ENCODE data around the gene TRMT10A.
A peak's percentile ranks its signal among the peaks of the same experiment; 100 is the strongest.

The TRMT10A gene

DNA sequence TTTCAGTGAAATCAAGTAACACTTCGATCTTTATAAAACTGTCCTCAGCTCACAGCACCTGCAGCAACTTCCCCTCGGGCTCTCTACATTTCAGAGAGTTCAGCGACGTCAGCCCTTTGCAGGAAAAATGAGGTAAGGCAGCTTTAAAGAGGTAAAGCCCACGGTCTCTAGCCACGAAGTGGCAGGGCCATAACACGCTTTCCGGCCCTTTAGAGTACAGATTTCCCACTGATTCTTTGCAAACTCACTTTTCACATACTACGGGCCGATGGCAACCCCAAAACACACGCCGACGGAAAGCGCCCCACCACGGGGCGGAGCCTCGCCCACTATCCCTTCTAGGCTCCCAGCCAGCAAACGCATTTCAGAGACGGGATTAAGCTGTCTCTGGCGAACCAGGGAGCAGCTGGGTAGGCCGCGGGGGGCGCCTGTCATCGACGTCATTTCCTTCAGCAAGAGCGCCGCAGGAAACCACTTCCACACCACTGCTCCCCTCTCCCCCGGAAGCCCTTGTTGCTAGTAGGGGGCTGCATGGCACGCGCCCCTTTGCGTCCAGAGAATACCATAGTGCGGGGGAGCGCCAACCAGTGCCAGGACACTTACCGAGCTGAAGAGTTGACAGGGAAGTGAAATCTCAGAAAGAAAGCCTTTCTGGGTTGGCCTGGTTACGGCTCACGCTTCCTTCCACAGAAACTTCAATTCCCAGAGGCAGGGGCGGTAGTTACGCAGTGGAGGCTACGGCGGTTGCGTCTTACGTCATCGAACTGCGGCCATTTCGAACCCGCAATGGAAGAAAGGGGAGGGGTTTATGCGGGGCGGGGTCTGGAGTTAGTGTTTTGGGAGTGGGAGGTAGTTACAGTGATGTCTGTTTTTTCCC, at the start of gene TRMT10A:
Gene TRMT10A (minus strand): TSS at position 730 of the 877 bp plus-strand sequence. CDS start 4,701 bp downstream, outside the sequence.
- peak; percentile 99 for DNase-seq

GRCh38 chr4:99612704-99613103, 48.9 kb upstream of the TRMT10A start:
- DNase-seq: no peak

- no peak for DNase-seq
Measured at GRCh38 chr4:99612281-99612680, 48.4 kb upstream of the TRMT10A start.

DNA sequence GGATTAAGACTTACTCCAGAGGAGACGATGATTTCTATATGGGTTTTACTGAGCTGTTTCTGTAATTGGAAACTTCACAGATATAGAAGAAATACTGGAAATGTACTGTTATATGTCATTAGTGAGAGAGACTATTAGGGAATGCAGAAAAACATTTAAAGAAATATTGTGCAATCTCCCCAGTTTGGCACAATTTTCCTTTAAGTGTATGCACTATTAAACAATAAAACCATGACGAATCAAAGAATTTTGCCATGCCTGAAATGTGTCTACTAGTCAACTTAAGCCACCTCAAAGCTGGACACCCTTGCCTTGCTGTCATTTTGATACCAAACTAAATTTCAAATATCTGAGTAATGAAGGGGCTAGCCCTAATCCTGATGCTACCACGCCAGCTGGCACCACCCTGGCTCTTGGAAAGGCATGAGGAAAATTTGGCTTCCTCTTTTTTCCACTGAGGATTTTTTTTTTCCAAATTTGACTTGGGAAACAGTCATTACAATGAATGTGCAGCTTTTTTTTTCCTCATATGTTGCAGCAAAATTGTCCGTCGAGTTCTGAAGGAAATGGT, 46.9 kb upstream of the TRMT10A start:
- peak; percentile 40 for DNase-seq

GRCh38 chr4:99608417-99608816, 44.6 kb upstream of the TRMT10A start:
- no peak for DNase-seq

- no peak for DNase-seq
Measured at GRCh38 chr4:99606716-99607115, 42.9 kb upstream of the TRMT10A start.

- no peak for DNase-seq
Measured at GRCh38 chr4:99594818-99595217, 31.0 kb upstream of the TRMT10A start.

- no peak for DNase-seq
Measured at GRCh38 chr4:99593781-99594641, 30.2 kb upstream of the TRMT10A start.

DNA sequence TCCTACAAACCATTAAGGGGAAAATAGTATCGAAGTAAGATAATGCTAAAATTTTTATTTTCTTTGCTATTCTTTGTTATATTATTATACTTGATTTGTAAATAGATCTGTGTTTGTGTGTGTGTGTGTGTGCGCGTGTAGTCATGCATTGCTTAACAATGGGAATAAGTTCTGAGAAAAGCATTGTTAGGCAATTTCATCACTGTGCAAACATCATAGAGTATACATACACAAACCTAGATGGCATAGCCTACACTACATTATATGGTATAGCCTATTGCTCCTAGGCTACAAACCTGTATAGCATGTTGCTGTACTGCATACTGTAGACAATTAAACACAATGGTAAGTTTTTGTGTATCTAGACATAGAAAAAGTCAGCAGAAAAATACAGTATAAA, 27.9 kb upstream of the TRMT10A start:
- DNase-seq: no peak

GRCh38 chr4:99587803-99588202, 24.0 kb upstream of the TRMT10A start:
- no peak for DNase-seq

DNA sequence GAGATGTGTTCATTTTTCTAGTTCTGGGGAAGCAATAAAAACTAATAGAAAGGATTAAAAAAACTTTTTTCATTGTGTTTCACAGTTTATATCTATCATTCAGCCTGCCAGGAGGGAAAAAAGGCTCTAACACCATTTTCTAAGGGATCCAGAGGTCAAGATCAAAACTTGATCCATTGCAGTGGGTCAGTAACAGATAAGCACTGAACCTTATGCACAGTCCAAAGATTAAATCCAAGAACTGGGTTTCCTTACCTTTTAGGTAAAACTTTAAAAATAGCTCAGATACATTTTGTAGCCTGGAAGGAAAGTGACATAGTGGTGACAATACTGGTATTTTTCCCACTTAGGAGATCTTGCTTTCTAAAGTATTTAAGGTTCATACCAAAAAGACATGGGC, 23.5 kb upstream of the TRMT10A start:
- no peak for DNase-seq

DNA sequence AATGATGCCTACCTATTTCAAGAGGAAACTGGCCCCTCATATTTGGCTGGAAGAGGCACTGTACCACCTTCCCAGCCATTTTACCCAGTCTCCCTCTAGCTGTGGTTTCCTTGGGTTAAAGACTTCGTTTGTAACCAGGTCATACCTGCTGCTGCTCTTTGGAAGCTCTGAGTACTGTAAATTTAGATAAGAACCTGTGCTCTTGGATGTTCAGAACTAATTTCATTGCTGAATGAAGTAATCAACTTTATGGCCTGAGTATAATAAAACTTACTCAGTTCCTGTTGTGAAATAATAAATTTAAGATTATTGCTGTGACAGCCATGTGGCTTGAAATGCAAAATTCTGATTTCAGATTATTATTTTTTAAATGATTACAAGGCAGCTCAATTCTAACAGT, 23.0 kb upstream of the TRMT10A start:
- DNase-seq: no peak

GRCh38 chr4:99586322-99586721, 22.5 kb upstream of the TRMT10A start:
- DNase-seq: no peak

DNA sequence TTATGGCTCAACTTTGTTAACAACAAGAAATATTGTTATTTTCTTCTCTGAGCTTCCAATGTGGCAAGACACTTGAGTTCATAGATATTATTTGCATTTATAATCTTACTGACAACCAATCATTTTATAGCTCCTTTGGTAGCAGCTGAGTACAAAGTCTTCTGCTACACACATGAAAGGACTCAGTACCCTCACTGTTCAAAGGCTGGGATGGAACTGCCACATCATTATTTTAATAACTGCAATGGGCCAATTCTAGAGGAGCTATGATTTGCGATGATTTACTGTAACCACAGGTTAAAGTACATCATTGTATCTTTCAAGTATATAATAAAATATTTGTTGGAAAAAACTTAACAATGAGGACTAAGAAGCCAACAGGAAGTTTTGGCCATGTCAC, 21.7 kb upstream of the TRMT10A start:
- no peak for DNase-seq

DNA sequence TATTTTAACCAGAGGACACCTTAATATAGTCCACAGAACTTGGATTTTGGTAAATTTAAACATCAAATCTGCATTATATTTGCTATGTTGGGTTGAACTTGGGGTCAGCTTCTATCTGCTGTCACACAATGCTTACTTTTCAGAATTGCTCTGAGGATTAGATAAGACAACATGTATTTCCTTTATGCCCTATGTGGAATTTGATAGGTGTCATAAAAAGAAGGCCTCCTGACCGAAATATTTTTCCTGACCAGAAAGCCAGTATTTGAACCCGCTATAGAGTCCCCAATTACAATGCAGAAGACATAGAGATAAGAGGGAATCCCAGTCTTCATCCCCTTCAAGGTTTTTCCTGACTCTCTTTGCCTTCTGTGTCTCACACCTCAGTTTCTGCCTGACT, 14.9 kb upstream of the TRMT10A start:
- no peak for DNase-seq

GRCh38 chr4:99574530-99575324, 10.9 kb upstream of the TRMT10A start, which contains the start of gene MTTP:
TSS of gene MTTP (plus strand) at chr4:99574824. CDS start at chr4:99574910, 86 bp downstream.
- DNase-seq: no peak

GRCh38 chr4:99573735-99574368, 10.0 kb upstream of the TRMT10A start:
- DNase-seq: no peak

DNA sequence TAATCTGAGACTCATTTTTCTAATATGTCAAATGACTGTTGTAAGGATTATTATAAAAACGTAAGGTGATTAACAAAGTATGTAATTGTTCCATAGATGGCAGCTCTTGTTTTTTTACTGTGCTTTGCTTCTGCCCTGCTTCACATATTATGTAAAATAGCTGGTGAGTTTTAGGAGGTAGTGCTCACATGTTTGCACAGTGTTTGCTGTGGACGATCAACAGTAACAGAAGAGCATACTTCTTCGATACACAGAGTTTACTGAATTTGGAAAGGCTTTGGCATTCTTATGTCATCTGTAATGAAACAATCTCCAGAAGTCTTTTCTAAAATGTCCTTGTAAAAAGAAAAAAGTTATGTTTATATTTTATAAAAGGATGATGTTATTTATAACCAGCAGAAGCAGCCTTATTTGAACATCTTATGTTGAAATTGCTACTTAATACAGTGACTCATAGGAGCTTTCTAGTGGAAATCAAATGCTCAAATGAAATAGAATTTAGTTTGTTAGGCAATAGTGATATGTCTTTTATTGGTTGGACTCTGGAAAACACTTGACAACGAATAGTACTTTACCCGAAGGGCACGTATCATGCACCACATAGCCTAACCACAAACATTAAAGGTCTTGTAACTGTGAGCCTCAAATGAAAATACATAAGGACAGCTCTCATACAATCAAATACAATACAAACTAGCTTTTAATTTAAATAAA, 8.8 kb upstream of the TRMT10A start:
- DNase-seq: no peak

GRCh38 chr4:99571883-99572282, 8.0 kb upstream of the TRMT10A start:
- no peak for DNase-seq

DNA sequence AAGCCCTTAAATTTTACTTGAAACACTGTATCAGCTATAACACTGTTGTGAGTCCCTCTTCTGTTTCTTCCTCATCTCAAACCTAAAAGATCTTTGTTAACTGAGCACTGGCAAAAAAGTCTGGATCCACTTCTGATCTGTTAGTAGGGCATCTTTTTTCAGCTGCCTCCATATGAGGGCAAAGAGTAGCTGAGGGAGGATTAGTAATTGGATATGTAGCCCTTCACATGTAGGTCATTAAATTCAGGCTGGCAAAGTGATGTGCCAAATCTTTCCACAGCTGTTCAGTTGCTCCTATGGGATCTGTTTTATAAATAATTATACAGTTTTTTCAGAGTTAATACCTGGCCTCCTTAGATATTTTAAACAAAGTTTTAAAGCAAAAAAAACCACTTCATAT, 1.1 kb upstream of the TRMT10A start:
- peak; percentile 27 for DNase-seq

GRCh38 chr4:99552872-99553271, 11.0 kb downstream of the TRMT10A start:
- no peak for DNase-seq

All from left hindlimb (tissue), 1 donor.